ENCODE data around the gene THRAP3. TPM values are rescaled to one million over a fixed set of nuclear protein-coding genes. Genes with fewer than 3 reads are reported as not detected.

THRAP3 gene
- total and polyA plus RNA-seq, 12 donors, result 22.8 to 109 (median 98.9) TPM

GRCh38 chr1:36236302-36236701, 12.1 kb downstream of the THRAP3 start:
- Histone ChIP-seq H3K4me3 (no peak overlapping the region), H3K27ac (peak overlapping the region in 4 of 10 donors; percentile 3 to 65 (median 14)), H3K9me3 (no peaks in the 10 kb centered on the region), H3K36me3 (peaks cover 0 to 91% (median 2%) of the 10 kb centered on the region in 9 donors), H3K27me3 (no peaks in the 10 kb centered on the region), H3K4me1 (peaks cover 35 to 100% (median 86%) of the 10 kb centered on the region in 9 donors)
- ATAC-seq (no peak), DNase-seq (no peak)
- intact Hi-C loops (cut with DNase I), result loop anchor here in 2 of 10 donors (5.0 kb wide), 2 partner anchors 46 to 64 kb away; no protein-coding TSS in a partner anchor
- TF ChIP-seq CTCF (IDR thresholded peaks at IDR 0.05), result no peak
- WGBS, 2 donors, result 50 to 51% methylated on average over 3 of the region's 3 CpGs

GRCh38 chr1:36238433-36238832, 14.2 kb downstream of the THRAP3 start:
- WGBS, 2 donors, result 52 to 62% methylated on average over 2 of the region's 2 CpGs
- peaks cover 0 to 87% (median 10%) of the 10 kb centered on the region in 9 donors for H3K36me3 ChIP-seq
- TF ChIP-seq CTCF (IDR thresholded peaks at IDR 0.05), result no peak
- ATAC-seq, result peak in 4 of 8 donors; percentile 30 to 55 (median 48)
- no peaks in the 10 kb centered on the region for H3K27me3 ChIP-seq
- H3K27ac ChIP-seq, result peak overlapping the region in 9 of 10 donors; percentile 27 to 68 (median 56)
- H3K9me3 ChIP-seq, result no peaks in the 10 kb centered on the region
- peak overlapping the region in 1 of 10 donors; percentile 12 for H3K4me3 ChIP-seq
- DNase-seq, result no peak
- H3K4me1 ChIP-seq, result peaks cover 38 to 96% (median 72%) of the 10 kb centered on the region in 9 donors
- intact Hi-C loops (cut with DNase I), result loop anchor here in 2 of 10 donors (5.0 kb wide), 2 partner anchors 44 to 66 kb away; no protein-coding TSS in a partner anchor

GRCh38 chr1:36239941-36240637, 15.8 kb downstream of the THRAP3 start:
- TF ChIP-seq CTCF (IDR thresholded peaks at IDR 0.05), result no peak
- peak overlapping the region in 9 of 10 donors; percentile 22 to 68 (median 46) for H3K27ac ChIP-seq
- H3K36me3 ChIP-seq, result peaks cover 0 to 76% (median 10%) of the 10 kb centered on the region in 9 donors
- peaks cover 31 to 90% (median 66%) of the 10 kb centered on the region in 9 donors for H3K4me1 ChIP-seq
- DNase-seq (peak in 1 of 2 donors; percentile 79), ATAC-seq (peak; percentile 88 to 98 (median 94))
- WGBS, 2 donors, result 30 to 34% methylated on average over 4 of the region's 4 CpGs
- intact Hi-C loops (cut with DNase I), result loop anchor here in 4 of 10 donors (2.0 to 5.0 kb wide), 3 partner anchors 19 to 68 kb away; no protein-coding TSS in a partner anchor
- H3K9me3 ChIP-seq, result no peaks in the 10 kb centered on the region
- no peaks in the 10 kb centered on the region for H3K27me3 ChIP-seq
- H3K4me3 ChIP-seq, result no peak overlapping the region

- intact Hi-C loops (cut with DNase I), result no loop called here
- TF ChIP-seq CTCF (IDR thresholded peaks at IDR 0.05), result no peak
- no peak for DNase-seq
- peaks cover 0 to 34% (median 0%) of the 10 kb centered on the region in 9 donors for H3K36me3 ChIP-seq
- H3K27ac ChIP-seq, result peak overlapping the region in 4 of 10 donors; percentile 15 to 73 (median 62)
- no peak for ATAC-seq
- 97 to 100% methylated on average over 3 of the region's 3 CpGs for WGBS, 2 donors
- H3K9me3 ChIP-seq, result no peaks in the 10 kb centered on the region
- peaks cover 9 to 78% (median 67%) of the 10 kb centered on the region in 9 donors for H3K4me1 ChIP-seq
- H3K27me3 ChIP-seq, result no peaks in the 10 kb centered on the region
- H3K4me3 ChIP-seq, result no peak overlapping the region
Measured at GRCh38 chr1:36247538-36247937, 23.3 kb downstream of the THRAP3 start.
